ENCODE results near the gene NCMAP. TPM values are rescaled to one million over a fixed set of nuclear protein-coding genes. Genes with fewer than 3 reads are reported as not detected.

NCMAP gene
- total RNA-seq, 1 donor from 2014 or later = 0.52 TPM

- Histone ChIP-seq H3K27ac (ENCODE audit: low read depth, low read length) (no peak overlapping the region), H3K9me3 (ENCODE audit: control insufficient read depth in 3 of 3, low read length in 3 of 3) (no peaks in the 10 kb centered on the region), H3K27me3 (ENCODE audit: control insufficient read depth in 3 of 3, insufficient read depth in 3 of 3, low read length in 3 of 3) (no peaks in the 10 kb centered on the region), H3K9ac (ENCODE audit: low read depth in 1 of 3, low read length in 3 of 3) (no peak overlapping the region), H3K4me1 (ENCODE audit: control insufficient read depth in 3 of 3, insufficient read depth in 3 of 3, low read length in 3 of 3) (no peaks in the 10 kb centered on the region), H3K4me3 (ENCODE audit: low read length in 3 of 3) (no peak overlapping the region), H3K36me3 (ENCODE audit: control insufficient read depth in 3 of 3, insufficient read depth in 3 of 3, low read length in 3 of 3) (peaks cover 45 to 82% (median 65%) of the 10 kb centered on the region in 3 donors)
Observed at GRCh38 chr1:24656046-24656445, 100.2 kb downstream of the NCMAP start.

- H3K36me3 ChIP-seq (ENCODE audit: control insufficient read depth in 3 of 3, insufficient read depth in 3 of 3, low read length in 3 of 3) = peaks cover 45 to 83% (median 70%) of the 10 kb centered on the region in 3 donors
- no peaks in the 10 kb centered on the region for H3K9me3 ChIP-seq (ENCODE audit: control insufficient read depth in 3 of 3, low read length in 3 of 3)
- no peak overlapping the region for H3K27ac ChIP-seq (ENCODE audit: low read depth, low read length)
- no peaks in the 10 kb centered on the region for H3K27me3 ChIP-seq (ENCODE audit: control insufficient read depth in 3 of 3, insufficient read depth in 3 of 3, low read length in 3 of 3)
- no peak overlapping the region for H3K9ac ChIP-seq (ENCODE audit: low read depth in 1 of 3, low read length in 3 of 3)
- H3K4me1 ChIP-seq (ENCODE audit: control insufficient read depth in 3 of 3, insufficient read depth in 3 of 3, low read length in 3 of 3) = no peaks in the 10 kb centered on the region
- no peak overlapping the region for H3K4me3 ChIP-seq (ENCODE audit: low read length in 3 of 3)
Observed at GRCh38 chr1:24657781-24658180, 101.9 kb downstream of the NCMAP start.

Small RNAs within 50 kb of the gene (small RNA-seq; reads per million reads assigned to genes)
- gene RF00019 = not detected

Other genes starting within 250 kb of the NCMAP start
- gene GRHL3, start 236.7 kb upstream of the NCMAP start, total RNA-seq = not detected
- gene STPG1, start 142.3 kb upstream of the NCMAP start, total RNA-seq = 0.52 TPM
- gene NIPAL3, start 140.3 kb upstream of the NCMAP start, total RNA-seq = 3.7 TPM
- gene RCAN3, start 53.3 kb upstream of the NCMAP start, total RNA-seq = 4.2 TPM
- 29.2 TPM for gene SRRM1, start 87.2 kb downstream of the NCMAP start, total RNA-seq
- 99.2 TPM for gene CLIC4, start 189.4 kb downstream of the NCMAP start, total RNA-seq

Data from skeletal muscle tissue (tissue), 5 donors.